ENCODE data around the gene DSCAM.

Gene DSCAM

GRCh38 chr21:40231979-40232378, 615.0 kb downstream of the DSCAM start:
- Histone ChIP-seq H3F3A (ENCODE audit: insufficient read depth) (no peaks in the 10 kb centered on the region), H3K27ac (ENCODE audit: low read depth, low read length) (no peak overlapping the region), H3K4me2 (ENCODE audit: low read depth, low read length, poor library complexity, severe bottlenecking) (no peak overlapping the region), H3K79me2 (ENCODE audit: insufficient read depth, low read length) (no peaks in the 10 kb centered on the region), H3K36me3 (ENCODE audit: low read length) (no peaks in the 10 kb centered on the region), H3K9me3 (ENCODE audit: insufficient read depth, low read length) (no peaks in the 10 kb centered on the region), H2AFZ (ENCODE audit: low read depth, low read length, severe bottlenecking) (no peak overlapping the region), H3K4me3 (ENCODE audit: insufficient read depth, low read length, poor library complexity, severe bottlenecking) (no peak overlapping the region), H4K20me1 (ENCODE audit: low read depth, low read length) (no peaks in the 10 kb centered on the region), H3K9ac (ENCODE audit: low read length) (no peak overlapping the region), H3K9me2 (replicated peaks; ENCODE audit: insufficient read depth, low read length) (no peaks in the 10 kb centered on the region), H3K27me3 (ENCODE audit: low read length) (no peaks in the 10 kb centered on the region)
- TF ChIP-seq EZH2phosphoT487 (conservative IDR thresholded peaks at IDR 0.05; ENCODE audit: low read length) (no peak), CTCF (IDR thresholded peaks at IDR 0.05; ENCODE audit: insufficient read depth, low read length, poor library complexity, severe bottlenecking) (no peak)

- Histone ChIP-seq H3K9ac (ENCODE audit: low read length) (no peak overlapping the region), H3K9me3 (ENCODE audit: insufficient read depth, low read length) (no peaks in the 10 kb centered on the region), H4K20me1 (ENCODE audit: low read depth, low read length) (no peaks in the 10 kb centered on the region), H3K79me2 (ENCODE audit: insufficient read depth, low read length) (no peaks in the 10 kb centered on the region), H2AFZ (ENCODE audit: low read depth, low read length, severe bottlenecking) (no peak overlapping the region), H3K27ac (ENCODE audit: low read depth, low read length) (no peak overlapping the region), H3K27me3 (ENCODE audit: low read length) (no peaks in the 10 kb centered on the region), H3K36me3 (ENCODE audit: low read length) (no peaks in the 10 kb centered on the region), H3F3A (ENCODE audit: insufficient read depth) (no peaks in the 10 kb centered on the region), H3K9me2 (replicated peaks; ENCODE audit: insufficient read depth, low read length) (no peaks in the 10 kb centered on the region), H3K4me2 (ENCODE audit: low read depth, low read length, poor library complexity, severe bottlenecking) (no peak overlapping the region), H3K4me3 (ENCODE audit: insufficient read depth, low read length, poor library complexity, severe bottlenecking) (no peak overlapping the region)
- TF ChIP-seq EZH2phosphoT487 (conservative IDR thresholded peaks at IDR 0.05; ENCODE audit: low read length): no peak
- TF ChIP-seq CTCF (IDR thresholded peaks at IDR 0.05; ENCODE audit: insufficient read depth, low read length, poor library complexity, severe bottlenecking): no peak
Measured at GRCh38 chr21:40227096-40227495, 619.9 kb downstream of the DSCAM start.

GRCh38 chr21:40215941-40216340, 631.0 kb downstream of the DSCAM start:
- Histone ChIP-seq H3F3A (ENCODE audit: insufficient read depth) (no peaks in the 10 kb centered on the region), H3K27me3 (ENCODE audit: low read length) (no peaks in the 10 kb centered on the region), H3K9me2 (replicated peaks; ENCODE audit: insufficient read depth, low read length) (no peaks in the 10 kb centered on the region), H3K4me2 (ENCODE audit: low read depth, low read length, poor library complexity, severe bottlenecking) (no peak overlapping the region), H3K9me3 (ENCODE audit: insufficient read depth, low read length) (no peaks in the 10 kb centered on the region), H4K20me1 (ENCODE audit: low read depth, low read length) (no peaks in the 10 kb centered on the region), H3K27ac (ENCODE audit: low read depth, low read length) (no peak overlapping the region), H3K4me3 (ENCODE audit: insufficient read depth, low read length, poor library complexity, severe bottlenecking) (no peak overlapping the region), H3K79me2 (ENCODE audit: insufficient read depth, low read length) (no peaks in the 10 kb centered on the region), H2AFZ (ENCODE audit: low read depth, low read length, severe bottlenecking) (no peak overlapping the region), H3K36me3 (ENCODE audit: low read length) (no peaks in the 10 kb centered on the region), H3K9ac (ENCODE audit: low read length) (no peak overlapping the region)
- TF ChIP-seq CTCF (IDR thresholded peaks at IDR 0.05; ENCODE audit: insufficient read depth, low read length, poor library complexity, severe bottlenecking) (no peak), EZH2phosphoT487 (conservative IDR thresholded peaks at IDR 0.05; ENCODE audit: low read length) (no peak)

Data from SU-DHL-6 (cell line).